HK-2 (cell line): ENCODE results near the gene NDUFAF5.
A peak's percentile ranks its signal among the peaks of the same experiment; 100 is the strongest.

Source experiments
- DNase-seq: peaks from one replicate; pipeline ENCODE4 v3.0.0-alpha.2; 2018; ENCODE audit not compliant: unreplicated experiment

The NDUFAF5 gene

DNA sequence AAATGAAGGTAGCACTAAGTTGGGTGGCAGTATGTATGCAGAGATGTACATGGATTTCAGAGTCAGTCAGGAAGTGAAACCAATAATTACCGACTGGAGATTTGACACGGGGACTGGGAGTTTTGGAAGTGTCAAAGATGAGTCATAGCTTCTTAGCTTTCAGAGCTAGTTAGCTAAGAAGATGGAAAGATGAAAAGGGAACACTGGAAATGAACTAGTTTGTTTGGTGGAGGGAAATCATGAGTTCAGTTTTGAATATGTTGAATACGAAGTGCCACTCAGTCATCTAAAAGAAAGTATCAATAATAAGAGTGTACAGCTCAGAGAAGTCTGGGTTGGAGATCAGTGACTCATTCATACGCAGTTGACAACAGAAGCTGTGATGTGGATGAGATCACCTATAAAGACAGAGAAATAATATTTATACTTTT is 7.6 kb upstream of the NDUFAF5 start:
- DNase-seq: no peak

DNA sequence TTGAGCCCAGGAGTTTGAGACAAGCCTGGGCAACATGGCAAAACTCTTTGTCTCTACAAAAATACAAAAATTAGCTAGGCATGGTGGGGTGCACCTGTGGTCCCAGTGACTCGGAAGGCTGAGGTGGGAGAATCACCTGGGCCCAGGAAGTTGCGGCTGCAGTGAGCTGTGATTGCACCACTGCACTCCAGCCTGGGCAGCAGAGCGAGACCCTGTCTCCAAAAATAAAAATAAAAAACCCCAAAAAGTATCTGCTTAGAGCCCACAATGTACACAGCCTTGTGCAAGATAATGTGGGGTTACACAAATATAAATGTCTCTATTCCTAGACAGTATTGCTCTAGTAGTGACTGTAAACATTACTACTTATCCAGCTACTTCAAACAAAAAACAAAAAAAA is 6.0 kb upstream of the NDUFAF5 start:
- no peak for DNase-seq

DNA sequence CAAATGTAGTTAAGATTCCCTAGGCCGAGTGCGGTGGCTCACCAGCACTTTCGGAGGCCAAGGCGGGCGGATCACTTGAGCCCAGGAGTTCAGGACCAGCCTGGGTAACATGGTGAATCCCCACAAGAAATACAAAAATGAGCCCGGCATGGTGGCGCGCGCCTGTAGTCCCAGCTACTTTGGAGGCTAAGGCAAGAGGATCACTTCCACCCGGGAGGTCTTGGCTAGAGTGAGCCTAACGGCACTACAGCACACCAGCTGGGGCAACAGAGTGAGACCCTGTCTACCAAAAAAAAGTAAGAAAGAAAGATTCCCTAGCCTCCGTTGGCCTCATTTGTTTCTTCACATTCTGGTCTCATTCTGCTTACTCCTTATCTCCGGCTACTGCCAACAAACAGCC is 1.3 kb upstream of the NDUFAF5 start:
- no peak for DNase-seq

GRCh38 chr20:13784271-13784892 is 446 bp upstream of the NDUFAF5 start:
- DNase-seq: no peak

DNA sequence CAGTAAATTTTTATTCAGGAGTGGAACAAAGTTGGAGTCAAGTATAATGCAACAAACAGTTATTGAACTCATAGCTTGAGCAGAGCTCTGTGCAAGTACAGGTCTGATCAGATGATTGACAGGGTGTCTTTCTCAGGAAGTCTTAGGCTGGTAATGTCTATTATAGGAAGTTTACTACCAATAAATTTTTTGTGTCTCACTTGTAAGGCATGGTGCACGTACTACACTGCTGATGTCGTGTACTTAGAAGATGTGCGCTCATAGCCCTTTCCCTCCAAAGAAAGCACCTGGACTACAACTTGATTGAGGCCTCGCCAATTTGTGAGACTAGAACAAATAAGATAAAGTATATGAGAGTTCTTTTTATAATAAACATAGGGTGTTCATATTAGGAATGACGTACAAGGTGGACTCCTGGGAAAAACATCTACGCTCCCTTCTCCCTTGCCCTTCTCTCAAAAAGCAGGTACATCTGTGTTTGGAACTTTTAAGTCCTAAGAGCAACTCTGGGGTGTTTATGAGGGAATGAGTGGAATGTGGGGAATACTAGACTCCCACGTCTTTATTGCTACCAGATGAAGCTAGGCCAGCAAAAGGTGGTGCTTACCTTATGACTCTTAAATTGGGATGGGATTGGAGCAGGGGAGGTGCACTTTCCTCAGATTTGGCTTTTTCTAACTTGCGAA is 1.5 kb downstream of the NDUFAF5 start:
- no peak for DNase-seq

DNA sequence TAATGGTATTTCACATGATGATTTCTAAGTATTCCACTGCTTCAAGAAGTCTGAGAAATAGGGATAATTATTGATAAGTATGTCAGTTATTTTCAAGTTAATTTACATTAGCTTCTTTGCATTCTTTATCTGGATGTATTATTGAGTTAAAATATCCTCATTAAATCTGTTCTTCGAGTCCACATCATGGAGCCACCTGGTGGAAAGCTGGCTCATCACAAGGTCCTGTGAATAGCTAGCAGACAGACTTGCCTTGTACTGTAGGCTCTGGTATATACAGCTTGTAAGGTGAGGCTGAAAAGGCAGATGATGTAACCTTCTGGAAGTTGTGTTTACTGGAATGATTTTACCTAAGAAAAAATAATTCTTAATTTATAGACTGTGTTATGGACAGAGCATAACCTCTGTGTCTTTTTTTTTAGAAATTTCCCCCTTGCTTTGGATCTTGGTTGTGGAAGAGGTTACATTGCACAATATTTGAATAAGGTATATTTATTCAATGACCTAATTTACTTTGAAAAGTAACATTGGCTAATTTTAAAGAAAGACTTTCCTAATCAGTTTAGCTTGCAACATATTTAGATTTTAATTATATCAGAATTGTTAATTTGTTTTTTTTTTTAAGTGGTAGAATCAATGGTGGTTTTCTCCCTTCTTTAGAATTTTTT is 3.5 kb downstream of the NDUFAF5 start:
- DNase-seq: peak; percentile 32

DNA sequence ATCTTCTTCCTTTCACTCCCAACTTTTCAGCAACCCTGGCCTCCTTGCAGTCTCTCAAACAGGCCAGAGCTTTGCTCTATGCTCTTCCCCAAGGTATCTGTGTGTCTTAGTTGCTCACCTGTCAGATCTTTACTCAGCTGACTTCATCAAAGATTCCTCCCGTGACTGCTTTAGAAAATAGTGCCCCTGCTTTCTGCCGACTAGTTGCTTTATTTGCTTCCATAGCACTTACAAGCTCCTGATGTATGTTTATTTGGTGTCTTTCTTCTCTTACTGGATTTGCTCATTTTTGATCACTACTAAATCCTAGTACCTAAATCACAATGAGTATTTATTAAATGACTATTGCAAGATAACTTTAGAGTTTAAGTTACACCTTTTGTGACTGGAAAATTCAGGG is 5.9 kb downstream of the NDUFAF5 start:
- DNase-seq: no peak

DNA sequence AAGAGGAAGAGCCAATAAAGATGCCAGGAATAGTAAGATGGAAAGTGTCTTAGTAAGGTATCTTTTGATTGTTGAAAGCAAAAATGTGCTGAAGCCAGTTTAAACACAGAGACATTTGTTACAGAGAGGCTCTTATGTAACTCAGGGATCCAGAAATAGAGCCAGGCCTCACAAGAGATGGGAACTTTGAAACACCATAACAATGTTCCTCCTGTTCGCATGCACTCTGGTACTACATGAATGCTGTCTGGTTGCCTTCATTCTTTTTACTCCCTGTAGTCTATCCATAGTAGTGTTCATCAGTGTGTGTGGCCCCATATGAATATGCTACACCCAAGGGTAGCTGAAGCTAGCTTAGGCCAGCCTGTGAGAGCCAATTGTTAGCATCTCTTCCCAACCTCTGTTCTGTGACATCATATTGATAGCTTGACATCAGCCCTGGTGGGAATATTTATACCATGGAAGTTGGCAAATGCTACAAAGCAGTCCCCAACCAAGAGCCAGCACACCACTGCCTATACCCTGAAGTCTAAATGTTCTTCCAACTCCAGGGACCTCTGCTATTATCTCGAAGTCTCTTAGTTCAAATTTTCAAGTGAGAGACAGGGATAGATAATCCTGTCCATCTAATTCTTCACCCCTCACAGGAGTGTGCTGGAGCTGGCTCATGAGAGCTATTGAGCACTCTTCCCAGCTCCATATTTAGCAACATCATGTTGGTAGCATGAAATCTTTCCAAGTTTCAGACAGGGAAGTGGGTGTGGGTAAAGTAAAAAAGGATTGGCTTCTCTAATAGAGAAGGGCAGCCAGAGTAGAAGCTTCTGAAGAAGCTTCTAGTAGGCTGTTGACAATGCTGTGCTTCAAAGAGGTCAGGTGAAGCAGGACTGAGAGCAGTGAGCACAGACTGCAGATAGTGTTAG is 7.0 kb downstream of the NDUFAF5 start:
- no peak for DNase-seq

DNA sequence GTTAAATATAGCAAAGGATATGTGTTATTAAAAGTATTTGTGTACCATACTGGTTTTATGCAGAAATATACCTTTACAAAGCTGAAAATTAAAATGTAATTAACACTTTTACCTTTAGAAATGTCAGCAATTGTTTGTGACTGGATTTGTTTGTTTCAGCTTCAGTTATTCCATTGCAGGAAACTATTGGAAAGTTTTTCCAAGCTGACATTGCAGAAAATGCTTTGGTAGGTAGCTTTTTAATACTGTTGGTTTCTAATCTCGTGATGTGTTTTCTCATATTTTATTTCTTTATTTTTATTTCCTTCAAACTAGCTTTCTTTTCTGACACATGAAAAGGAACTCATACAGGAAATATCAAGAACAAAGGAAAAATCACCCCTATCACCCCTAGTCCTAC is 8.2 kb downstream of the NDUFAF5 start:
- no peak for DNase-seq

DNA sequence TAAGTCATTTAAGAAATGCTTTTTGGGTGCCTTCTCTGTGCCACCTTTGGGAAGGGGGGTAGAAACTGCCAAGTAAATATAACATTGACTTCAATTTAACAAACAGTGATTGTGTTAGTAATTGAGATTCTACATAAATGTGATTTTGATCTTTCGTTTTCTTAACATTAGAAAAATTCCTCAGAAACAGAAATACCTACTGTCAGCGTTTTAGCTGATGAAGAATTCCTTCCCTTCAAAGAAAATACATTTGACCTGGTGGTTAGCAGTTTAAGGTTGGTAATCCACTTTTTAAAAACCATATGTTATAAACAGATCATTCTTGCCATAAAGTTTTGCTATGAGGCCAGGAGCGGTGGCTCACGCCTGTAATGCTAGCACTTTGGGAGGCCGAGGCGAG is 9.8 kb downstream of the NDUFAF5 start:
- DNase-seq: no peak

DNA sequence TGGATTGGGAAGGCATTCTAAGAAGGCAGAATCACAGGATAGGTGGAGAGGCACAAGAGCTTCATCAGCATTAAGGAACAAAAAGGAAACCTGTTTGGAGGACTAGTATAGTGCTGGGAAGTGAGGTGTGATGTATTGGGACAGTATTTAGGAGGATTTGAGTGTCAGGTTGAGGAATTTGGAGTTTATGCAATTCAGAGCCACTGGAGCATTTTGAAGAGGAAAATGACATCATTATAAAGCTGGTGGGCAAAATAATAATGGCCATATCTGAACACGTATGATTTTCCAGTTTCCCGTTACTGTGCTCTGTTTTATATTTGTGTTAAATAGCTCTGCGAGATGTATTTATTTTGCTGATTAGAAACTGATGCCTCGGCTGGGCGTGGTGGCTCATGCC is 14.2 kb downstream of the NDUFAF5 start:
- DNase-seq: no peak

- DNase-seq: no peak
Observed at GRCh38 chr20:13799974-13800373, 15.1 kb downstream of the NDUFAF5 start.

- peak; percentile 56 for DNase-seq
Observed at GRCh38 chr20:13800728-13801134, 15.9 kb downstream of the NDUFAF5 start.

GRCh38 chr20:13809373-13809772 is 24.5 kb downstream of the NDUFAF5 start:
- DNase-seq: no peak

GRCh38 chr20:13809855-13810254 is 25.0 kb downstream of the NDUFAF5 start:
- no peak for DNase-seq

DNA sequence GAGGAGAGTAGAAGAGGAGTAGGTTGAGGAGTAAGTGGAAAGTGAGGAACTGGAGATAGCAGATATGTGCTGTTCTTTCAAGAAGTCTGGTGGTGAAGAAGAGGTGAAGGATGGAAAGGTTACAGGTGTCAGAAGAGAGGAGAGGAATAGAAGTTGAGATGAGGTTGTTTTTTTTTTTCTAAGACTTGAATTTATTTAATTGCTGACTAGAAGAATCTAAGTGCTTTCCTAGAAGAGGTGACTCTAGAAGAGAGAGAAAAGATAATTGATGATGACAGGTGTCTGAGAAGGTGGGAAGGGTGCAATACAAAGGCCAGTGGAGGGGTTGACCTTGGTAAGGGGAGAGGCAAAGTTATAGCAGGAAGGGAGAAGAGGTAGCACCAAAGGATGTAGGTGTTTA is 25.6 kb downstream of the NDUFAF5 start:
- DNase-seq: no peak

GRCh38 chr20:13813910-13814309 is 29.1 kb downstream of the NDUFAF5 start:
- no peak for DNase-seq

- DNase-seq: no peak
Observed at GRCh38 chr20:13814672-13815071, 29.8 kb downstream of the NDUFAF5 start.

- no peak for DNase-seq
Observed at GRCh38 chr20:13816757-13817156, 31.9 kb downstream of the NDUFAF5 start.

- no peak for DNase-seq
Observed at GRCh38 chr20:13817342-13817741, 32.5 kb downstream of the NDUFAF5 start.

DNA sequence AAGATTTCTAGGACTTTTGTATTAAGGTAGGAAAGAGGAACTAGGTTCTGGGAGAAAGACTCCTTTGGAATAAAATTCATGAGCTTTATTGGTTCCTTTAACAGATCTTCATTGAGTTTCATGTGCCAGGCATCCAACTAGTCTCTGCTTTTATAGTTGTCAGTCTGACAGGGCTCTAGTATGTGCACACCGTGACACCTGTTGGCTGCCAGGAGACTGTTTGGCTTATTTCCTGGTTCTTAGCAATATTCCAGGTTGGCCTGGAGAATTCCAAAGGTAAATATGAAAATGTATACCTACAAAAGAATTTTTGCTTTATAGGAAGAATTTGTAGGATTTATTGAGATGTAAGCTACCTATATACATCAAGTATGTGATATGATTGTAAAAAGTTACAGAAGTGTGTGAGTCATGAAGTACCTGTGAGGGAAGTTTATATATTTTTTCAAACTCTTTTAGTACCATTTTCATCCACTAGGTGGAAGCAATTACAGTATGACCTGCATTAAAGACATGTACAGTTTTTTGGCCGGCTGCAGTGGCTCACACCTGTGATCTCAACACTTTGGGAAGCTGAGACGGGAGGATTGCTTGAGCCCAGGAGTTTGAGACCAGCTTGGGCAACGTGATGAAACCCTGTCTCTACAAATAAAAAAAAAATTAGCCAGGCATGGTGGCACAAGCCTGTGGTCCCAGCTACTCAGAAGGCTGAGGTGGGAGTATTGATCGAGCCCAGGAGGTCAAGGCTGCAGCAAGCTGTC is 35.2 kb downstream of the NDUFAF5 start:
- DNase-seq: peak; percentile 16
